GM21576 (cell line): ENCODE measurements around the gene UBE2C.
"Not testable (repeated sequence)": the region's sequence is repeated elsewhere in the genome, so short reads cannot be mapped to it uniquely, and the experiment has no call there.

ENCODE experiments used
- ATAC-seq: cut with Tn5 transposase; IDR thresholded peaks from one replicate; pipeline ENCODE4 v1.9.1; 2021; ENCODE audit warnings: mild to moderate bottlenecking, moderate library complexity; ENCODE audit not compliant: unreplicated experiment

Gene UBE2C

DNA sequence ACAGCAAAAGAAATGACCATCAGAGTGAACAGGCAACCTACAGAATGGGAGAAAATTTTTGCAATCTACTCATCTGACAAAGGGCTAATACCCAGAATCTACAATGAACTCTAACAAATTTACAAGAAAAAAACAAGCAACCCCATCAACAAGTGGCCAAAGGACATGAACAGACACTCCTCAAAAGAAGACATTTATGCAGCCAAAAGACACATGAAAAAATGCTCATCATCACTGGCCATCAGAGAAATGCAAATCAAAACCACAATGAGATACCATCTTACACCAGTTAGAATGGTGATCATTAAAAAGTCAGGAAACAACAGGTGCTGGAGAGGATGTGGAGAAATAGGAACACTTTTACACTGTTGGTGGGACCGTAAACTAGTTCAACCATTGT is 14.9 kb upstream of the UBE2C start:
- ATAC-seq = not testable (repeated sequence)

DNA sequence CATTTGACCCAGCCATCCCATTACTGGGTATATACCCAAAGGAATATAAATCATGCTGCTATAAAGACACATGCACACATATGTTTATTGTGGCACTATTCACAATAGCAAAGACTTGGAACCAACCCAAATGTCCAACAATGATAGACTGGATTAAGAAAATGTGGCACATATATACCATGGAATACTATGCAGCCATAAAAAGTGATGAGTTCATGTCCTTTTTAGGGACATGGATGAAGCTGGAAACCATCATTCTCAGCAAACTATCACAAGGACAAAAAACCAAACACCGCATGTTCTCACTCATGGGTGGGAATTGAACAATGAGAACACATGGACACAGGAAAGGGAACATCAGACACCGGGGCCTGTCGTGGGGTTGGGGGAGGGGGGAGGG is 14.5 kb upstream of the UBE2C start:
- not testable (repeated sequence) for ATAC-seq

DNA sequence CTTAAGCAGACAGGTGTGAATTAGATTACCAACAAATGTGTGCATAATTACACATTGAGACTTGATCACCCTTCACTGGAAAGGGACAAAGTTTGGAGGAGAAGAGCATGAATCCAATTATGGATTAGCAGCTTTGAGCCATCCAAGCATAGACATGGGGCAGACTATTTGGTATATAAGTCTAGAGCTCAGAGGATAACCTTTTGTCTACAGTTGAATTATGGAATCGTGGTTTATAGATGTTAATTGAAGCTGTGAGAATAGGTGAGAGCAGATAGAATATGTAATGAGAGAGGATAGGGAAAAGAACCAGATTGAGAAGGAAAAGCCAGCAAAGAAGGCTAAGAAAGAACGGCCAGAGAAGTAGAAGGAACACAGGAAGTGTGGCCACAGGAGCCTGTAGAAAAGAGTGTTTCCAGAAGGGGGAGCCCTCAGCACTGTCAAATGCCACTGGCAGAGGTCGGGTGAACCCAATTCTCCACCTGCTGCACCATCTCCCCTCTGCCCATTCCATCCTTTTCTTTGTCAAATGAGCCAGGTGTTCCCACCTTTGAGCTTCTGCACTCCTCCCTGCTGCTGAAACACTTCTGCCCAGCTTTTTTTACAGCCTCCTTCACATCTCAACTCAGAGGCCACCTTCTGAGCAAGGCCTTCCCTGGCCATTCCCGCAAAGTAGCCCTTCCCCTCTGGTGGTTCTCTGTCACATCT is 13.4 kb upstream of the UBE2C start:
- ATAC-seq = no peak

DNA sequence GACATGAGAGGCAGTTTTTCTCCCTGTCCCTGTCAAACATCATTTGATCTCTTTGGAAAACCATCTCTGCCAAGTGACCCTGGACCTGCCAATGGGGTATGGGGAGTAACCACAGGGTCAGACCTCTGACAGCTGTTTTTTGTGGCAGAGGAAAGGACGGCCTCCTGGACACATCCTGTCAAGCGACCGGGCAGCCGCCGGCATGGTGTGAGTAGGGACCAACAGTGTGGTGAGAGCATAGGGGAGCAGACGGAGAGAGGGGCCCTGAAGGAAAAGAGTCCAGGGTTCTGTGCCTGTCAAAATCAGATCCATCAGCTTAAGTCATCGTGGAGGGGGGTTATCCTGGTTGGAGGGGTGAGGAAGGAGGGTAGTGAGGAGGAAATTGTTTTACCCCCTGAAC is 10.6 kb upstream of the UBE2C start:
- no peak for ATAC-seq

DNA sequence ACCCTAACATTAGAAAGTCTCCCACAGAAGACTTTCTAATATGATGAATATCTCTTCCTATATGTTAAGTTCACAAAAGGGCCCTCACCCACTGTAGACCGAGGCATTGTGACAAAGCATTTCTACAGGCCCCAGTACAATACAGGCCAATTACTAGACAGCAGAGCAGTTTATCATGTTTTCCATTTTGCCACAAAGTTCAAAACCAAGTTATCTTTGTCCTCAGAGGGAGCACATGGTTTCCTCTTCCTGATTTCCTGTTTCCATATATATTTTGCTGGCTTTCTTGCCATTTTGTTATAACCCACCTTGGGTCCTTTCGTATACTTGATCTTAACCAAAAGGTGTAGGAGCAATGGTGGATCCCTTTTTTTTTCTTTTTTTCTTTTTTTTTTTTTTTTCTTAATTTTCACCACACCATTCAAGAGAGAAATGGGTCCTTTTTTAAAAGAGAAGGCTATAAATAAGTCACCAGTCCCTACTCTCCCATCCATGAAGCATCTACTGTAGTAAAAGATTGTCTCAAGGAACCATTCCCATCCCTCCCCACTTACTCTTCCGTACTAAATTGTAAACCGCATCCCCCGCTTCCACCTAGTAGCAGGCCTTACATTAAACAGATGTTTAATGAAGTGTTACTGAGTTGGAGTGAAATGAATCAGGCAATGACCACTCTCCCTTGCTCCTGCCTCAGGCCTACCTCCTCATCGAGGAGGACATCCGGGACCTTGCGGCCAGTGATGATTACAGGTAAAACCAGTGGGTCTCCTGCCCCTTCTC is 2.1 kb upstream of the UBE2C start:
- no peak for ATAC-seq

- peak; percentile 7 for ATAC-seq
Measured at GRCh38 chr20:45813006-45813340, 529 bp downstream of the UBE2C start.

DNA sequence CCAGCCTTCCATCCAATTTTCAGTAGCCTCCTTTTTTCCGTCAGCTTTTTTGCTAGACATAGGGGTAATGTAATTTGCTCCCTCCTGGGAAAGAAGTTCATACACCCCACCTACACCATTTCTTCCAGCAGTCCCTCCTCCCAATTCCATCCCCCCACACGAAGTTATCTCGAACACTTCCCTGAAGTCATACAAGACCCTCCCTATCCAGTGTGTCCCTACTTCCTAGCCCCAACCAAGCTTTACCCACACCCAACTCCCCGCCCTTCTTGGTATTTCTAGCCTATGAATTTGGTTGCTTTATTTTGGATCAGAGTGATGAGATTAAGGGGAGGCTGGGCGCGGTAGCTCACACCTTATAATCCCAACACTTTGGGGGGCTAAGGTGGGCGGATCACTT is 1.0 kb downstream of the UBE2C start:
- ATAC-seq = no peak

DNA sequence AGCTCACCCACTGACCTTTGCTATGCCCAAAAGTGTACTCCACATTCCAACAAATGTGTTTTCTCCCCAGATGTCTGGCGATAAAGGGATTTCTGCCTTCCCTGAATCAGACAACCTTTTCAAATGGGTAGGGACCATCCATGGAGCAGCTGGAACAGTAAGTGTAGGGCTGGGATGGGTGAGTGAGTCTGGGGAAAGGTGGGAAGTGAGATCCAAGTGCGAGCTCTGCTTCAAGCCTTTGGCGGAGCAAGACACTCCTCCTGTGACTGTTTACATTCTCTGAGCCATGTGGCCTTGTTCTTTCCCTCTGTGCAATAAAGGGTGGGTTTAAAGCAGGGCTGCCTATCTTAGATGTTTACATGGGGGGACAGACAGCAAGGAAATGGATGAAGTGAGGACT is 1.9 kb downstream of the UBE2C start:
- no peak for ATAC-seq

DNA sequence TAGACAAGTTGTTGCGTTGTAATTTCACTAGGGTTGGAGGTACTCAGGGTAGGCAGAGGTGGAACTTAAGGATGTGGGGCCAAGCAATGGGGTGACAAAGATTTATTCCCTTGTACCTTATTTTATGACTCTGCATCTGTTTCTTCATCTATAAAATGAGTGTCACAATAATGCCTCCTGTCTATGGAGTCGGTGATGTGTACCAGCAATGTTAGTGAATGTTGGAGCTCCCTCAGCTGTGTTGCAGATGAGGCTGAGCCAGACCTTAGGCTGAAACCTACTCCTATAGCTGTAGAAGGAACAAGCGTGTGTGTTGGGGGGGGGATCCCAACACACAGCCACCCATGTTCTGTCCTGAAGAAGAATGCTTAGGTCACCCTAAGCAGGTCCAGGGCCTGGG is 4.5 kb downstream of the UBE2C start:
- no peak for ATAC-seq

DNA sequence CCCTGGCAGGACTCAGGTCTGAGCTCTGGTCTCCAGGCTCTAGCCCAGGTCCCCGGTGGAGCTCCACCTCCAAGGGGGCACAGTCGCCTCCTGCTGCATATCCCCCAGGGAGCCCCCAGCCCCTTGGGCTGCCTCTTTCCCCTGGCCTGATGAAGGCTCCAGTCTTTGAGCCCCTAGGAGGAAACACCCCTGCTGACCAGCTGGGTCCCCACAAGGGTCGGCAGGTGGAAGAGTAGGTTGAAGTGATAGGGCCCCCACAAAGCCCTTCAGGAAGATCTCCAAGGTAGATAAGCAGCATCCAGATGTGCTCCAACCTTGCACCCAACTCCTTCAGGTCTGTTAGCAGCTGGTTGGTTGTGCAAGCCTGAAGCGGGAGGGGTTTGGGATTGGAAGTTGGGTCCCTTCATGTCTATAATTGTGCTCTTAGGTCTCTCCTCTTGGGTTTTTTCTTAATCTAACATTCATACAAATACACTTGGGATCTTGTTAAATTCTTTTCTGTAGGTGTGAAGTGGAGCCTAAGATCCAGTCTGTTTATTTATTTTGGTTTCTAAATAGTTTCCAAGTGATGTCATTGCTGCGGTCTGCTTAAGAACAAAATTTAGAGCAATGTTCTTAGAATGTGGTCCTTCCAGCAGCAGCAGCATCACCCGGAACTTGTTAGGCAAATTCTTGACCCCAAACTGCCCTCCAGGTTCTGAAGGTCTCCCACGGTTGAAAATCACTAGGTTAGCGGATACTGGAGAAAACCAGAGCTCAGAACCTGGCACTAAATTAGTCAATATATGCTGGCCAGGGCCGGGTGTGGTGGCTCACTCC is 5.1 kb downstream of the UBE2C start:
- no peak for ATAC-seq

- ATAC-seq = no peak
Measured at GRCh38 chr20:45818239-45818638, 5.8 kb downstream of the UBE2C start.

GRCh38 chr20:45819466-45819865 is 7.0 kb downstream of the UBE2C start:
- no peak for ATAC-seq

DNA sequence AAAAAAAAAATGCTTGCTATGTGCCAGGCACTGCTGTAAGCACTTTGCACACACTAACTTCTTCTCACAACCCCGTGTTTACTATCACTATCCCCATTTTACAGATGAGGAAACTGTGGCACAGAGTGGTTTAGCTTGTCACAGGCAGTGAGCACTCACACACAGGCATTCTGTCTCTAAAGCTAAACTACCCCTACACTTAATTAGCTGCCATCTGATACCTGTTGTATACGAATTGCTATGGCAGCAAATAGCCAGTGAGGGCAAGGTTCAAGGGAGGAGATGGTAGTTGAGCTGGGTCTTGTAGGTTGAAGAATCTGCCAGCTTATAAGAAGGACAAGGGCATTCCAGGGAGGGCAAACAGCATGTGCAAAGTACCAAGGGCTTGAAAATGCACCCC is 9.5 kb downstream of the UBE2C start:
- ATAC-seq = no peak

- no peak for ATAC-seq
Measured at GRCh38 chr20:45822857-45823256, 10.4 kb downstream of the UBE2C start.

GRCh38 chr20:45823949-45824835 is 11.7 kb downstream of the UBE2C start:
- ATAC-seq = no peak

DNA sequence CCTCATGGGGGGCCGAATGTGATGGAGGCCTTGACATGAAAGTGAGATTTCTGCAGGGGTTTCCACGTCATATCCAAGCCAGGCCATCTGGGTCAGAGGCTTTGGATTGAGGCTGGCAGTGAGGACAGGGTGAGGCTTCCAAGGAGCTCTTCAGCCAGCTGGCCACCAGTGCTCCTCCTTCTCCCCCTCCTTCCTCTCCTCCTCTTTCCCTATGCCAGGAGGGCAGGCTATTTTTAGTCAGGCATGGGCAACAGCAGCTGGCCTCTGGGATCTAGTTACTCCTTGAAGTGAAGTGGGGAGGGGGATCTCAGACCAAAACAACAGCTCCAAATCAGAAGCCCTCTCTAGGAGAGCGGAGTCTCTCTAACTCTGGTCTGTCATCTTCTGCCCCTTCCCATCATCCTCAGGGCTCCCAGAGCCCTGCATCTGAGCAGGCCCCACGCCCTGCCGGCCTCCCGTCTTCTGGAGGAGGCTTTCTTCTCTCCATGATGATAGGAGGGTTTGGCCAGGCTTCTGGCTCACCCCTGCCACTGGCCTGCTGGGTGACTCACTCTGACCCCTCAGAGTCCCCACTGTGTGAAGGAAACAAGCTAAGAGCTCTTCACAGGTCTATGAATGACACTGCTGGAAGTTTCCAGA is 14.1 kb downstream of the UBE2C start:
- ATAC-seq = no peak

DNA sequence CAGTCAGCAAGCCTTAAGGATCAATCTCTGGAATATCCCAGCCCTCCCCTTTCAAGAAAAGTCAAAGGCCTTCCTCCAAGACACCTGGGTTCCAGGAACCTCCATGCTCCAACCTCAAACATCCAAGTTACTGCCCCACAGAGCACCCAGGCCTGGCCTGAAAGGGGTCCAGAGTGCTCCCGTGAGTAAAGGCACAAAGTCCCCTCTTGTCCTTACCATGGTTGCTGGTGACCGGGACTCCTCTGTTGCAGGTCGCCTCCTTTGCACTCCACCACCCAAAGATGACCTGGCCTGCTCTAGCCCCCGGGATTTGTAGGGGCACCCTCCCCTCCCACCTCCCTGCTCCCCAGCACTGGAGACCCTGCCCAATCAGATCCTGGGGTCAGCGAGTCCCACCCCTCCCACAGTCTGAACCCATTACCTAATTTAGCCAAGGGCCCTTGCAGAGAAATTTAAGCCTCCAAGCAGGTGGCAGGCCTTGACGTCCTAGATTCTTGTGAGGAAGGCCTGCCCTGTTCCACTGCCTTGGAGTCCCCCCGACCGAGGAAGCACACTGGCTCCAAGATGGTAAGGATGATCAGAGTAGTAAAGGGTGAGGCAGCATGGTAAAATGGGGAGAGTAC is 14.7 kb downstream of the UBE2C start, which contains the start of gene TNNC2:
TNNC2 (minus strand) TSS at position 283 of the 623 bp plus-strand sequence; CDS start at position 219, 64 bp downstream.
- no peak for ATAC-seq

DNA sequence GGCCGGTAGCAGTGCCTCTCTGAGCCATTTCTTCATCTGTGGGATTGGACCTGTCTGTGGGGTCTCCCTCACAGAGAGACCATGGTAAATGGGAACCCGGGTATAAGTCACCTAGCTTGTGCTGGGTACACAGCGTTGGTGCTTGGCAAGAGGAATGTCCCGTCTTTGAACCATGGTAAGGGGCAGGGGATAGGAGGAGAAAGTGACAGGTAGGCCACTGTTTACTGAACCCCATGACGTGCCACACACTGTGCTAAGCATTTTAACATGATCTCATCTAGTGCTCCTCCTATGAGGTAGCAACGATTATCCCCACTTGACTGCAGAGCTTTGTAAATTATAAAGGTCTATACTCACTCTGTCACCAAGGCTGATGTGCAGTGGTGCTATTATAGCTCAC is 15.3 kb downstream of the UBE2C start:
- no peak for ATAC-seq

DNA sequence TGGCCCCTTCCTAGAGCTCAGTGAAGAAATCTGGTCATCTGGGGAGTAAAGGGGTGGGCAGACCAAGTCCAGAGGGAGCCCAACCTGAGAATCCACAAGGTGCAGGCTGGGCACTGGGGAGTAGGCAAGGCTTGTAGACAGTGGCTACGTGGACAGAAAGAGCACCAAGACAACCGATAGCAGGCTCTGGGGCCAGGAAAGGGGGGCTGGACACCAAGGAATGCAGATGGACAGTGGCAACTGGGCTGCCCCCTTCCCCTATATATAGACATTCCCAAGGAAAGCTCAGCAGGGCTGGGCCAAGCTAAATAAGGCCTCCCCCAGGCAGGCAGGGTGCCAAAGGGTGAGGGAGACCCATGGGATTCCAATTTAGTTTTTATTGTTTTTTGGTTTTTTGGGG is 16.1 kb downstream of the UBE2C start:
- ATAC-seq = no peak

- not testable (repeated sequence) for ATAC-seq
Measured at GRCh38 chr20:45829673-45830106, 17.2 kb downstream of the UBE2C start.
